HG03066 (cell line): Measurements from ENCODE around the gene CELF2.

Experiments
- ATAC-seq: cut with Tn5 transposase; IDR thresholded peaks from one replicate; pipeline ENCODE4 v1.9.1; 2021; ENCODE audit warnings: low read depth; ENCODE audit not compliant: unreplicated experiment

The CELF2 gene

DNA sequence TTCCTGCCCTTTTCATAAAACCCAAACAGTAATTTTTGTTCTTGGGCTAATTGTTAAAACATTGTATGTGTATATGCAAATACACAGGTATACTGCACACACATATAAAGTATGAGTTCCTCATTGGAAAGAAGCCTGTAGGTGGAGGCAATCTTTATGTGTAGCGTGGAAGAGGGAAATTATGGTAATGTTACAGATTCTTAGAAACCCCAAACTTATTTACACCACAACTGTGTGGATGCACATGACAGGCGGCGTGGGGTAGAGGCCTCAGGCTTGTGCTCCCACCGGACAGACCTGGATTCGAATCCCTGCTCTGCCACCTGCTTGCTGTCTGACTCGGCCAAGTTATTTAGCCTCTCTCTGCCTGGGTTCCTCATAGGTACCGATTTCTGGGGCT is 223.0 kb downstream of the CELF2 start:
- no peak for ATAC-seq

DNA sequence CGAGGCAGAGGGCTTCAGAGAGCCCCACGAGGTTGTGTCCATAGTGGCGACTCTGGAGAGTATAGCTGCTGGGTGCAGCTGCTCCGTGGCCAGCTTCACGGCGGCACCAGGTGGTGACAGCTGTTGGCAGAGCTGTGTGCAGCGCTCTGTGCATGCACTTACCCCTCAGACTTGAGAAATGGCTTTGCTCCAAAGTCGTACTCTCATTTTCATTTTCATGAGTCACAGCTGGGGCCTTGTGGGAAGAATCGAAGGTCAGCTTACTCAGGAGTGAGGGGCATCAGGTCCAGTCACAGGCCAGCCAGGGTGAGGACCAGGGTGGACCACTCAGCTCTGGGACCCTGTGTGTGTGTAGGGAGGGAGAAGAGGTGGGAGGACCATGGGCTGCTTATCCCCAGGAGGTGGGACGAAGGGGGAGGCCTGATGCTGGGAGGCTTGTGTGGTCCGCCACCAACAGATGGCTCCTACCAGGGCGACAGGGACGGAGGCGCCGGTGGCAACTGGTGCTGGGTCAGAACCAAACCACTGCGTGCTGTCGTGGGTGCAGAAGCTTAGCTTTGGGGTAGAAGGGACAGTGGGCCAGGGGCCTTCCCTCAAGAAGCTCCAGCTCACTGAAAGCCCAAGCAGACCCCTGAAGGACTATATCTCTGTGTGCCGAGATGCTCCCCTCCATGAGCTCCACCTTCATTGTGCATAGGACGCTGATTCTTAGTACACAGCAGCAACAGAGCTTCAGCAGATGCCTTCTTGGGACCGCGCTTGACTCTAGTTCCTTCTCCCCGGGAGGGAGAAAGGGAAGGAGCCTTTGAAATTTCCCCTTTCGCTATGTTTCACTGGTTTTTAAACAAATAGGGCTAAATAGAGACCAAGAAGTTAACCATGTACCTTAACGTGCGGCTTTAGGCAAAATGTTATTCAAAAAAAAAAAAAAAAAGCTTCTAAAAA is 225.0 kb downstream of the CELF2 start:
- peak; percentile 40 for ATAC-seq

GRCh38 chr10:11243425-11244222 is 226.0 kb downstream of the CELF2 start:
- no peak for ATAC-seq

DNA sequence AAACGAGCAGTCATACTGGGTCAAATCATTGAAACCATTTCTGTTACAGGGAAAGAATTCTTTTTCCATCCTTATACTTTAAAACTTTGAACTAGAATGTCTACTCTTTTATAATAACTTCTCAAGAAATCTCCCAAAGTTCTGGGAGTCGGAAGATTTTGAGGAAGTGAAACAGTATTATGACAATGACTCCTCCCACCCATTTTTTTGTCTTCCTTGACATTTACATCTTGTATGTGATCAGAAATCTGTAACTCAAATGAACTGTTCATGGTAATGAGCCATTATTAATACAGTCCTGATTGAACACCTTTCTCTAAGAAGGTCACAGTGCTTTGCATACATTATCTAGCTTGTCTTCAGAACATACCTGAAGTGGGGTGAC is 227.4 kb downstream of the CELF2 start:
- ATAC-seq: no peak

GRCh38 chr10:11245510-11245909 is 227.8 kb downstream of the CELF2 start:
- peak; percentile 32 for ATAC-seq

- no peak for ATAC-seq
Observed at GRCh38 chr10:11245981-11246590, 228.4 kb downstream of the CELF2 start.

- ATAC-seq: peak; percentile 29
Observed at GRCh38 chr10:11246752-11247467, 229.2 kb downstream of the CELF2 start.

GRCh38 chr10:11249152-11249807 is 231.6 kb downstream of the CELF2 start:
- ATAC-seq: no peak

DNA sequence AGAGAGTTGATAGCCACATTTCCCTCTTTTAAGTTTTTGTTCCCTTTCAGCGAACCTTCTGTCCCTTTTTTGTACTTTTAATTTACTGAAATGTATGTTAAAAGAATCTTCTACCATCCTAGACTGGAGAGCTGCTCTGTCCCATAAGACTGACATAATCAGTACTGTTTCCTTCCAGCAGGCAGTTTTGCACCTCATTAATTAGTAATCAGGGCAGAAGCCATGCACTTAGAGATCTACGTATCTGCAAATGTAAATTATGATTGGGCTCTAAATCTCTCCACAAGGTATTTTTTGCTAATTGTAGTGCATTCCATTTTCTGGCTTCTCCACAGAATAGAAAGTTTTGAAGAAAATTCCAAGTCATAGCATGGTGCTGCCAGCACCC is 232.1 kb downstream of the CELF2 start:
- no peak for ATAC-seq

DNA sequence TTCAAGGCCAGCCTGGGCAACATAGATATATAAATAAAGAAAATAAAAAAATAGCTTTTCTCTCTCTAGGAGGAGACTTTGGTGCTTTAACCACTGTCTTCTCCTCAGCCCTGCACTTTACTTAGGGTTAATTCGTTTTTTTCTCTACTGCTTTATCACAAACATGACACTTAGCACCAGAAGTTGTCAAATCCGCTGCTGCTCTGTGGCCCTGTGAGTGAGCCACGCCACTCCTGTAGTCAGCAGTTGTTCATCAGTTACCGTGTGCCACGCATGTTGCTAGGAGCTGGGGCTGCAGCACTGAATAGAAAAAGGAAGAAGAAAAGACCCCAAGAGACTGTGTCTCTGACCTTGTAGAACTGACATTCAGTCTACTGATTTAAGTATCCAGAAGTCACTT is 232.6 kb downstream of the CELF2 start:
- no peak for ATAC-seq

- ATAC-seq: no peak
Observed at GRCh38 chr10:11252887-11253286, 235.2 kb downstream of the CELF2 start.

DNA sequence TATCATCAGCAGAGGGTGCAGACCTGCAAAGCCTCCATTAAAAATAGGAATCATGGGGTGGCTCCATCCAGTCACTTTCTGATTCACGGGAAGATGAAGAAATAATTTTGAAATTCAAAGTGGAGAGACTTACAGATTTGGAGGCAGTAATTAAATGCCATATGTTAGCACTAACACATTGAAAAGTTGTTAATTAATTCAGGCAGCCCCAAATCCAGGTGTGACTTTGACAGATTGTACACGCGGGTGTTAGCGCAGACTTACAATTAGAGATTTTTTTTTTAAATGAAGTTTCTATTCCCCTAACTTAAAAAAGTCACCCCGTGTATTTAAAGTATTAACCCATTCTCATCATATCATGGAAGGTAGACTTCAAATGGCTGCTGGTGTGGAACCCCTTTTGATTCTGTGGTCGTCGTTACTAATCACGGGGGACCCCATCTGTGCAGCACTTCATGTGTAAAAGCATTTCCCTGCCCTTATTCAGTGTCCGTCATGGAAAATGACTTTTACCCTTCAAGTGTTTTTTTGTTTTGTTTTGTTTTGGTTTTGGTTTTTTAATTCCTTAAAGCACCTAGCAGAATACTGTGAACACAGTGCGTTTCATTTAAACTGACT is 235.8 kb downstream of the CELF2 start:
- ATAC-seq: no peak

DNA sequence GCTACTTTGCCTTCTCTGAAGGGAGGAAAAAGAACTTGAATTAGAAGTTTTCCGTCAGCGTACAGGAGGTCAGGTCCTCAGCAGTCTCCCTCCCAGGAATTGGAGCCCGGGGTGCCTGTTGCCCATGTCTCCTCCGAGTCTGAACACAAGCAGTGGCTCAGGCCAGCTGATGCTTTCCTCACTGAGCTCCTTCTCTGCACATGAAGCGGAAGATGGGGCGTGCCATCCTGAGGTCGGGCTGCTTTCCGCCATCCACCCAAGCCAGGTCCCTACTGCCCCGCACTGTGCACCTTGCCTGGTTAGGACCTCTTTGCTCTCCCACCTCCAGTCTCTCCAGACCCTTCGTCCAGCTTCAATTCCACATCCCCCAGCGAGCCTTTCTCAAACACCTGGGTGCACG is 237.5 kb downstream of the CELF2 start:
- ATAC-seq: no peak

- no peak for ATAC-seq
Observed at GRCh38 chr10:11255796-11256444, 238.2 kb downstream of the CELF2 start.

GRCh38 chr10:11256896-11257295 is 239.2 kb downstream of the CELF2 start:
- ATAC-seq: no peak

DNA sequence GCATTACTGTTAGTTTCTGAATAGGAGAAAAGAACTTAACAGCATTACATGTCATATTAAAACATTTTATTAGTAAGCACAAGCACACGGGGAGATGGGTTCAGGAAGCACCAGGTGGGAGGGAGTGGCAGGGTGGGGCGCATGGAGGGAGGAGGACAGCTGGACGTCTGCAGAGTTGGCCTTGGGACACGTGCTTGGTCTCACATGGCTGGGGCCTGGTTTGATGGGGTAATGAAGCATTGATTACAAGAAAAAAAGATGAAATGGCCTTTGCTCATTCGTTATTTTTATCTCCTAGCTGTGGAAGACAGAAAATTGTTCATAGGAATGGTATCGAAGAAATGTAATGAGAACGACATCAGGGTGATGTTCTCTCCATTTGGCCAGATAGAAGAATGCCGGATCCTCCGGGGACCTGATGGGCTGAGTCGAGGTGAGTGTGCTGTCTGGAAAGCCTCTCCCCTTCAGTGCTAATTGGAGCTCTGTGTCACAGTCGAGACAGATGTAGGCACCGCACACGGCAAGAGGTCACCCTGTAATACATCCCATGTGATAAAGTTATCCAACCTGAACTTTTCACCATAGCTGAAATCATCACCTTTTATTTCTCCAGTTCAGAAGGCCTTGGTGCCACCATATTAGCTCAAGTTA is 239.9 kb downstream of the CELF2 start:
- no peak for ATAC-seq

- no peak for ATAC-seq
Observed at GRCh38 chr10:11260170-11260569, 242.5 kb downstream of the CELF2 start.

GRCh38 chr10:11261143-11261542 is 243.5 kb downstream of the CELF2 start:
- no peak for ATAC-seq
